Thyroid gland (tissue), 4 donors: ENCODE results near the gene ITFG1. TPM values are rescaled to one million over a fixed set of nuclear protein-coding genes. Genes with fewer than 3 reads are reported as not detected.
"Not testable (repeated sequence)": the region's sequence is repeated elsewhere in the genome, so short reads cannot be mapped to it uniquely, and the experiment has no call there.

Experiments used
- DNase-seq, 2 donors: peaks; one replicate each; pipeline ENCODE4 v3.0.0-alpha.2; 2019
- H3K27ac ChIP-seq, 3 donors: fragments of 200-600 bp; sonication (generic); 1 replicate in 2 of 3; 2 replicates in 1 of 3; pipeline ENCODE4 v1.5.1; 2016 to 2019; ENCODE audit warnings: mild to moderate bottlenecking in 1 of 3, moderate library complexity in 1 of 3
- H3K27me3 ChIP-seq: fragments of 200-600 bp; sonication (generic); one replicate; pipeline ENCODE4 v1.5.1; 2019
- H3K36me3 ChIP-seq, 2 donors: fragments of 200-600 bp; sonication (generic); one replicate each; pipeline ENCODE4 v1.5.1; 2016 to 2019
- H3K4me1 ChIP-seq, 2 donors: fragments of 200-600 bp; sonication (generic); one replicate each; pipeline ENCODE4 v1.5.1; 2017 to 2019
- H3K4me3 ChIP-seq, 3 donors: fragments of 200-600 bp; sonication (generic); replicated peaks in 1 of 3; 1 replicate in 2 of 3; 2 replicates in 1 of 3; pipeline ENCODE4 v1.5.1; 2016; ENCODE audit warnings: mild to moderate bottlenecking in 1 of 3
- H3K9me3 ChIP-seq: fragments of 200-600 bp; sonication (generic); one replicate; pipeline ENCODE4 v1.5.1; 2017
- POLR2A ChIP-seq, 2 donors: fragments of 450-650 bp; IDR thresholded peaks; one replicate each; pipeline ENCODE4 v1.6.1; 2017; ENCODE audit warnings: antibody characterized with exemption in 2 of 2, mild to moderate bottlenecking in 2 of 2, moderate library complexity in 1 of 2
- WGBS, 2 donors: methylation state at CpG; one replicate each; pipeline ENCODE4 v1.1.5; 2017; 5-methylcytosine and 5-hydroxymethylcytosine counted together
- intact Hi-C: fragments of 100-400 bp; cut with DNase I; formaldehyde crosslinking; loops from one replicate; pipeline ENCODE4 v1.15.1; 2023
- total RNA-seq, 4 donors: library from RNA; depleted of rRNA; stranded (reverse); fragments of >200 nt; gene quantifications; one replicate each; pipeline ENCODE4 v1.2.3, GENCODE V29; 2016
- TF ChIP-seq, protein P1 (sequence below), 6 experiments: fragments of 200-600 bp in 3 of 6; fragments of 450-650 bp in 3 of 6; sonication (generic) in 3 of 6; IDR thresholded peaks; one replicate each; pipeline ENCODE4 v1.5.1; 2016 to 2019; ENCODE audit warnings: antibody characterized with exemption in 6 of 6, mild to moderate bottlenecking in 2 of 6, inconsistent platforms in 1 of 6, moderate library complexity in 1 of 6

The ITFG1 gene
- total RNA-seq, 4 donors from 2014 or later = 64.8 to 75.6 (median 71.7) TPM

DNA sequence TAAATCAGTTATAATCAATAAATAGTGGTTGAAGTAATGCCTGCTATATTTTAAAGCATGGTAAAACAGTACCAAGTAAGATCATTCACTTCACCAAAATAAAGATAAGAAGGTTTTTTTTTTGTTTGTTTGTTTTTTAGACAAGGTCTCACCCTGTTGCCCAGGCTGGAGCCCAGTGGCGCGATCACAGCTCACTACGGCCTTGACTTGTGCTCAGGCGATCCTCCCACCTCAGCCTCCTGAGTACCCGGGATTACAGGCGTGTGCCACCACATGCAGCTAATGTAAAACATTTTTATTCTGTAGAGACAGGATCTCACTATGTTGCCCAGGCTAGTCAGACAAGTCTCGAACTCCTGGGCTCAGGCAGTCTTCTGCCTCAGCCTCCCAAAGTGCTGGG, 232.6 kb downstream of the ITFG1 start:
- 99% methylated on average over 7 of the region's 7 CpGs for WGBS, 2 donors
- Histone ChIP-seq H3K4me1 (no peaks in the 10 kb centered on the region), H3K9me3 (no peaks in the 10 kb centered on the region), H3K27ac (no peak overlapping the region), H3K27me3 (no peaks in the 10 kb centered on the region), H3K36me3 (no peaks in the 10 kb centered on the region), H3K4me3 (no peak overlapping the region)
- intact Hi-C loops = no loop called here
- no peak for TF ChIP-seq POLR2A (IDR thresholded peaks at IDR 0.05)
- TF ChIP-seq, protein P1, sequence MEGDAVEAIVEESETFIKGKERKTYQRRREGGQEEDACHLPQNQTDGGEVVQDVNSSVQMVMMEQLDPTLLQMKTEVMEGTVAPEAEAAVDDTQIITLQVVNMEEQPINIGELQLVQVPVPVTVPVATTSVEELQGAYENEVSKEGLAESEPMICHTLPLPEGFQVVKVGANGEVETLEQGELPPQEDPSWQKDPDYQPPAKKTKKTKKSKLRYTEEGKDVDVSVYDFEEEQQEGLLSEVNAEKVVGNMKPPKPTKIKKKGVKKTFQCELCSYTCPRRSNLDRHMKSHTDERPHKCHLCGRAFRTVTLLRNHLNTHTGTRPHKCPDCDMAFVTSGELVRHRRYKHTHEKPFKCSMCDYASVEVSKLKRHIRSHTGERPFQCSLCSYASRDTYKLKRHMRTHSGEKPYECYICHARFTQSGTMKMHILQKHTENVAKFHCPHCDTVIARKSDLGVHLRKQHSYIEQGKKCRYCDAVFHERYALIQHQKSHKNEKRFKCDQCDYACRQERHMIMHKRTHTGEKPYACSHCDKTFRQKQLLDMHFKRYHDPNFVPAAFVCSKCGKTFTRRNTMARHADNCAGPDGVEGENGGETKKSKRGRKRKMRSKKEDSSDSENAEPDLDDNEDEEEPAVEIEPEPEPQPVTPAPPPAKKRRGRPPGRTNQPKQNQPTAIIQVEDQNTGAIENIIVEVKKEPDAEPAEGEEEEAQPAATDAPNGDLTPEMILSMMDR (IDR thresholded peaks at IDR 0.05) = no peak
- no peak for DNase-seq

DNA sequence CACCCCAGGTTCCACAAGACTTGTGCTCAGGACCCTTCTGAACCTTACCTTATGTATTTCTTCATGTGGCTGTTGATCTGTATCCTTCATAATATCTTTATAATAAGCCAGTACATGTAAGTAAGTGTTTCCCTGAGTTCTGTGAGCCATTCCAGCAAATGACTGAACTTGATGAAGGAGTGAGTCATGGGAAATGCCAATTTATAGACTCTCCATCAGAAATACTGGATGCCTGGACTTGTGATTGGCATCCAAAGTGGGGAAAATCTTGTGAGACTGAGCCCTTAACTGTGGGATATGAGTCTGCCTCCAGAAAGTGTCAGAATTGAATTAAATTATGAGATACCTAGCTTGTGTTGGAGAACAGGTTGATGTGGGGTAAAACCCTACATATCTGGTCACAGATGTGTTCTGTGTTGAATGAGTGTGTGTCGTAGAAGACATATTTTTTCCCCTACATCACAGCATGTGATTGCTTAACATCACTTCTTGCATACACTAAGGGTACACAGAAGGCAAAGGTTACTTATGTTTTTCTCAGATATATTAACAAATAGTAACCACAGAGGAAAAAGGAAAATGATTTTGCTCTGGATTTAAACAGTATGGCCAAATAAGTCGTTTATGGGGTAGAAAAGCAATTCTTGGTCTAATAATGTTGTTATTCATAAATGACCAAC, 247.0 kb downstream of the ITFG1 start:
- Histone ChIP-seq H3K36me3 (peaks cover 0 to 7% of the 10 kb centered on the region in 2 donors), H3K4me3 (no peak overlapping the region), H3K9me3 (no peaks in the 10 kb centered on the region), H3K27ac (no peak overlapping the region), H3K27me3 (no peaks in the 10 kb centered on the region), H3K4me1 (no peaks in the 10 kb centered on the region)
- 94 to 96% methylated on average over 2 of the region's 2 CpGs for WGBS, 2 donors
- TF ChIP-seq, protein P1 (IDR thresholded peaks at IDR 0.05) = no peak
- TF ChIP-seq POLR2A (IDR thresholded peaks at IDR 0.05) = no peak
- no peak for DNase-seq
- intact Hi-C loops = no loop called here

DNA sequence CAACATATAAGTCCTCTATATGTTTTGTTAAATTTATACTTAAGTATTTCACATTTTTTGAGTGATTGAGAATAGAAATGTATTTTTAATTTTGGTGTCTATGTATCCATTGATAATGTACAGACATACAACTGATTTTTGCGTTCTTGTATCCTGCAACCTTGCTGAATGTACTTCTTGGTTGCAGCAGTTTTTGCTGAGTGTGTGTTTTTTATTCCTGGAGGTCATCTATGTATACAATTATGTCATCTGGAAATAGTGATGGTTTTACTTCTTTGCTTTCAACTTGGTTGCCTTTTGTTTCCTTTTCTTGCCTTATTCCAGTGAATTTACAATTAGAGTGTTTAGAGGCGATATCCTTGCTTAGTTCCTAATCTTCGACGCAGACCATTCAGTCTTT, 249.6 kb downstream of the ITFG1 start:
- no peaks in the 10 kb centered on the region for H3K36me3 ChIP-seq
- WGBS, 2 donors = 94 to 96% methylated on average over 4 of the region's 4 CpGs
- DNase-seq = no peak
- no peaks in the 10 kb centered on the region for H3K9me3 ChIP-seq
- no peak overlapping the region for H3K27ac ChIP-seq
- intact Hi-C loops = no loop called here
- no peak overlapping the region for H3K4me3 ChIP-seq
- no peaks in the 10 kb centered on the region for H3K27me3 ChIP-seq
- no peaks in the 10 kb centered on the region for H3K4me1 ChIP-seq
- TF ChIP-seq, protein P1 (IDR thresholded peaks at IDR 0.05) = no peak

DNA sequence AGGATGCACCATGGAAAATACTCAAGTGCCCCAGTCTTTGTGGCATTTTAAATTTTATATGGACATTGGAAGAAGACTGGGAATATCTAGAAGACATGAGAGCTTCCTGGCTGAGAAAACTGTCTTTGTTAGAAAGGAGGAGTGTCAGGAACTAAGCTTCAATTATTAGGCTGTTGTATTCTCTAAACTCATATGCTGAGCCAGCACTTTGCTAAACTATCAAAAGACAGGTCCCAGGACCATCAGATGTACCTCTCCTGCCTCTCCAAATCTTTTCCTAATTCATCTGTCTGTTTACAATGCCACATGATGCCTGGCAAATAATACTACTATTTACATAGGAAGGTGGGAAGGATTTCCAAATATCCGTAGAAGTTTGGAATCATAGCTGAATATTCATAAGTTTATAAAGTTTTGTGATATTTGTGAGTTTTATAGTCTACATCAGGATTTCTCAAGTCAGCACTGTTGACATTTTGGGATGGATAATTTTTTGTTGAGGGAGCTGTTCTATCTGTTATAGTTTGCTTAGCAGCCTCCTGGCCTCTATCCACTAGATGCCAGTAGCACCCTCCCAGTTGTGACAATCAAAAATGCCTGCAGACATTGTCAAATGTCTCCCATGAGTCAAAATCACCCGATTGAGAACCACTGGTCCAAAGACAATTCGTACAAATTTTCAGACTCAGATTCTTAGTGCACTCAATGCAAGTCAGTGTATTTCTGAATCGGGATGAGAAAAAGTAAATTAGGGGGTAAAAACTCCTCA, 255.9 kb downstream of the ITFG1 start:
- intact Hi-C loops = no loop called here
- 69 to 81% methylated on average over 4 of the region's 4 CpGs for WGBS, 2 donors
- H3K27me3 ChIP-seq = no peaks in the 10 kb centered on the region
- TF ChIP-seq POLR2A (IDR thresholded peaks at IDR 0.05) = no peak
- TF ChIP-seq, protein P1 (IDR thresholded peaks at IDR 0.05) = peak in 3 of 6 experiments; percentile 21 to 28 (median 26)
- no peak for DNase-seq
- no peaks in the 10 kb centered on the region for H3K9me3 ChIP-seq
- no peaks in the 10 kb centered on the region for H3K4me1 ChIP-seq
- H3K36me3 ChIP-seq = no peaks in the 10 kb centered on the region
- H3K4me3 ChIP-seq = no peak overlapping the region
- no peak overlapping the region for H3K27ac ChIP-seq

DNA sequence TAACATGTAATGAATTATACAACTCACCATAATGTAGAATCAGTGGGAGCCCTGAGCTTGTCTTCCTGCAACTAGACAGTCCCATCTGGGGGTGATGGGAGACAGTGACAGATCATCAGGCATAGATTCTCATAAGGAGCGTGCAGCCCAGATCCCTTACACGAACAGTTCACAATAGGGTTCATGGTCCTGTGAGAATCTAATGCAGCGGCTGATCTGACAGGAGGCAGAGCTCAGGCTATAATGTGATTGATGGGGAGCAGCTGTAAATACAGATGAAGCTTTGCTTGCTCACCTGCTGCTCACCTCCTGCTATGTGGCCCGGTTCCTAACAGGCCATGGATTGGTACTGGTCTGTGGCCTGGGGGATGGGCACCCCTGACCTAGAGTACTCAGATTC, 257.4 kb downstream of the ITFG1 start:
- H3K9me3 ChIP-seq, H3K27ac ChIP-seq, H3K27me3 ChIP-seq, H3K4me1 ChIP-seq, H3K36me3 ChIP-seq, DNase-seq, intact Hi-C loops, H3K4me3 ChIP-seq: not testable (repeated sequence)
- 79 to 94% methylated on average over 3 to 4 of the region's 4 CpGs for WGBS, 2 donors
